DND-41 (cell line): ENCODE data around the gene SLC25A42.

Experiments
- CTCF ChIP-seq: IDR thresholded peaks from 2 replicates; pipeline ENCODE4 v1.5.1; 2012; ENCODE audit warnings: borderline replicate concordance, low read length, moderate library complexity, mild to moderate bottlenecking; ENCODE audit not compliant: poor library complexity, severe bottlenecking; ENCODE audit errors: extremely low read depth
- EZH2 ChIP-seq: IDR thresholded peaks from 3 replicates; pipeline ENCODE4 v1.6.1; 2012; ENCODE audit warnings: borderline replicate concordance, low read depth, mild to moderate bottlenecking, moderate library complexity, low read length, inconsistent platforms; ENCODE audit not compliant: severe bottlenecking

GRCh38 chr19:19042732-19043280, 21.0 kb upstream of the SLC25A42 start:
- TF ChIP-seq CTCF (no peak), EZH2 (no peak)
